ENCODE measurements around the gene CUX1.

CUX1 gene

GRCh38 chr7:102152672-102153598, 335.5 kb downstream of the CUX1 start:
- H3K4me3 ChIP-seq (ENCODE audit: low read length): no peak overlapping the region
- no peak for TF ChIP-seq CTCF (conservative IDR thresholded peaks at IDR 0.05; ENCODE audit: low read length)
- DNase-seq (ENCODE audit: low read depth): peak; percentile 38

GRCh38 chr7:102153599-102153946, 336.1 kb downstream of the CUX1 start:
- H3K4me3 ChIP-seq (ENCODE audit: low read length): no peak overlapping the region
- no peak for TF ChIP-seq CTCF (conservative IDR thresholded peaks at IDR 0.05; ENCODE audit: low read length)
- DNase-seq (ENCODE audit: low read depth): no peak

- no peak for TF ChIP-seq CTCF (conservative IDR thresholded peaks at IDR 0.05; ENCODE audit: low read length)
- H3K4me3 ChIP-seq (ENCODE audit: low read length): no peak overlapping the region
- no peak for DNase-seq (ENCODE audit: low read depth)
Measured at GRCh38 chr7:102154425-102154824, 337.0 kb downstream of the CUX1 start.

- H3K4me3 ChIP-seq (ENCODE audit: low read length): no peak overlapping the region
- TF ChIP-seq CTCF (conservative IDR thresholded peaks at IDR 0.05; ENCODE audit: low read length): no peak
- no peak for DNase-seq (ENCODE audit: low read depth)
Measured at GRCh38 chr7:102155821-102156441, 338.5 kb downstream of the CUX1 start.

- TF ChIP-seq CTCF (conservative IDR thresholded peaks at IDR 0.05; ENCODE audit: low read length): no peak
- DNase-seq (ENCODE audit: low read depth): no peak
- no peak overlapping the region for H3K4me3 ChIP-seq (ENCODE audit: low read length)
Measured at GRCh38 chr7:102156867-102157266, 339.4 kb downstream of the CUX1 start.

- no peak for DNase-seq (ENCODE audit: low read depth)
- no peak overlapping the region for H3K4me3 ChIP-seq (ENCODE audit: low read length)
- no peak for TF ChIP-seq CTCF (conservative IDR thresholded peaks at IDR 0.05; ENCODE audit: low read length)
Measured at GRCh38 chr7:102165136-102165535, 347.7 kb downstream of the CUX1 start.

- H3K4me3 ChIP-seq (ENCODE audit: low read length): no peak overlapping the region
- TF ChIP-seq CTCF (conservative IDR thresholded peaks at IDR 0.05; ENCODE audit: low read length): no peak
- no peak for DNase-seq (ENCODE audit: low read depth)
Measured at GRCh38 chr7:102167254-102167653, 349.8 kb downstream of the CUX1 start.

Measured in AG10803 (cell line).